Forelimb muscle (tissue), 1 donor: Measurements from ENCODE around the gene CTBP2. TPM values are rescaled to one million over a fixed set of nuclear protein-coding genes. Genes with fewer than 3 reads are reported as not detected.
"Not testable (repeated sequence)": the region's sequence is repeated elsewhere in the genome, so short reads cannot be mapped to it uniquely, and the experiment has no call there.

Experiments
- DNase-seq: peaks from one replicate; pipeline ENCODE4 v3.0.0-alpha.2; 2013; ENCODE audit warnings: low read depth
- polyA plus RNA-seq: library from polyadenylated mRNA; unstranded; fragments of 120-200 nt; gene quantifications from one replicate; pipeline ENCODE4 v1.2.1, GENCODE V29; 2013; ENCODE audit not compliant: insufficient read length

Gene CTBP2
- polyA plus RNA-seq, 1 donor = 34.1 TPM

- DNase-seq = no peak
Measured at GRCh38 chr10:125087191-125087896, 73.0 kb downstream of the CTBP2 start.

GRCh38 chr10:125086691-125087090, 73.7 kb downstream of the CTBP2 start:
- no peak for DNase-seq

- DNase-seq = no peak
Measured at GRCh38 chr10:125085258-125086054, 74.9 kb downstream of the CTBP2 start.

GRCh38 chr10:125084614-125085257, 75.6 kb downstream of the CTBP2 start:
- DNase-seq = no peak

- no peak for DNase-seq
Measured at GRCh38 chr10:125084191-125084613, 76.2 kb downstream of the CTBP2 start.

GRCh38 chr10:125083576-125083920, 76.8 kb downstream of the CTBP2 start:
- DNase-seq = no peak

GRCh38 chr10:125082881-125083575, 77.3 kb downstream of the CTBP2 start:
- no peak for DNase-seq

- not testable (repeated sequence) for DNase-seq
Measured at GRCh38 chr10:125082471-125082870, 77.9 kb downstream of the CTBP2 start.

- no peak for DNase-seq
Measured at GRCh38 chr10:125081931-125082330, 78.4 kb downstream of the CTBP2 start.

- no peak for DNase-seq
Measured at GRCh38 chr10:125080984-125081383, 79.4 kb downstream of the CTBP2 start.

- DNase-seq = no peak
Measured at GRCh38 chr10:125080296-125080695, 80.1 kb downstream of the CTBP2 start.

GRCh38 chr10:125079091-125079600, 81.2 kb downstream of the CTBP2 start:
- no peak for DNase-seq

GRCh38 chr10:125076891-125077541, 83.3 kb downstream of the CTBP2 start:
- DNase-seq = no peak

- DNase-seq = no peak
Measured at GRCh38 chr10:125076121-125076825, 84.1 kb downstream of the CTBP2 start.

- DNase-seq = no peak
Measured at GRCh38 chr10:125073996-125074395, 86.4 kb downstream of the CTBP2 start.

GRCh38 chr10:125072794-125073193, 87.6 kb downstream of the CTBP2 start:
- no peak for DNase-seq

GRCh38 chr10:125071008-125071407, 89.4 kb downstream of the CTBP2 start:
- no peak for DNase-seq

- no peak for DNase-seq
Measured at GRCh38 chr10:125068406-125068805, 92.0 kb downstream of the CTBP2 start.

- DNase-seq = no peak
Measured at GRCh38 chr10:125067764-125068163, 92.6 kb downstream of the CTBP2 start.

- no peak for DNase-seq
Measured at GRCh38 chr10:125066764-125067450, 93.5 kb downstream of the CTBP2 start.
